GM21447 (cell line): ENCODE measurements around the gene ATG13.

Experiments
- ATAC-seq: cut with Tn5 transposase; IDR thresholded peaks from one replicate; pipeline ENCODE4 v1.9.1; 2021; ENCODE audit not compliant: unreplicated experiment

ATG13 gene

DNA sequence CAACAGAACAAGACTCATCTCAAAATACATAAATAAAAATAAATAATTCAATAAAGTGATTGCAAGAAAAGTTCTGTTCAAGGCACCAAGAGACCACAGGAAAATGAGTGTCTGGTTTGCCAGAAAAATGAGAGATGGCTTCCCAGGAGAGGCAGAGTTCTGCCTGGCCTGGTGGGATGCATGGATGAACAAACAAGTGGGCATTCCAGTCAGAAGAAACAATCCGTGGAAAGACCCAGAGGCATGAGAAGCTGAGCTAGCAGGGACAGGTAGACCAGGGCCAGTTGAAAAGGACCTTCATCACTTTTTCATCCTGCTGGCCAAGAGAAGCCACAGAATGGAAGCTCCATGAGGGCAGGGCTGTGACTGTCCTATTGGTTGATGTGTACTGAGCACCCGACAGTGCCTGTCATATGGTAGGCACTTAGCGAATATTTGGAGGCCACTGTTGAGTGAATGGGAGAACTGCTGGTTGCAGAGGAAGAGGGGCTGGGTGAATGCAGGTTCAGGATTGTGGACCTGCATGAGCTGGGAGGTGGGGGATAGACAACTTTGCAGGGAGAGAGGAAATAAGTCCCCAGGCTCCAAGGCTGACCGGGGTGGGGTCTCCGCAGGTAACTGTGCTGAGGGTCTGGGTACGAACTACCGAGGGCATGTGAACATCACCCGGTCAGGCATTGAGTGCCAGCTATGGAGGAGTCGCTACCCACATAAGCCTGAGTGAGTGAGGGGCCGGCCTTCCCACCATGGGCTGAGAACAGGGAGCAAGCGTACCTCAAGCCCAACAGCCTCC is 105.4 kb downstream of the ATG13 start:
- ATAC-seq = no peak

DNA sequence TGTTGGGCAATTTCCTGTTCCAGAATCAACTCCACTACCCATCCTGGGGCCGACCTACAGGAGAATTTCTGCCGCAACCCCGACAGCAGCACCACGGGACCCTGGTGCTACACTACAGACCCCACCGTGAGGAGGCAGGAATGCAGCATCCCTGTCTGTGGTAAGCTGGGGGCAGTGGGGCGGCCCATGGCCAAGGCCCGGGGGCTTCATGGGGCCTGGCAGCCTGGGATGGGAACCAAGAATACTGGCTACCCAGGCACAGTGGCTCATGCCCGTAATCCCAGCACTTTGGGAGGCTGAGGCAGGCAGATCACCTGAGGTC is 106.0 kb downstream of the ATG13 start:
- ATAC-seq = no peak

DNA sequence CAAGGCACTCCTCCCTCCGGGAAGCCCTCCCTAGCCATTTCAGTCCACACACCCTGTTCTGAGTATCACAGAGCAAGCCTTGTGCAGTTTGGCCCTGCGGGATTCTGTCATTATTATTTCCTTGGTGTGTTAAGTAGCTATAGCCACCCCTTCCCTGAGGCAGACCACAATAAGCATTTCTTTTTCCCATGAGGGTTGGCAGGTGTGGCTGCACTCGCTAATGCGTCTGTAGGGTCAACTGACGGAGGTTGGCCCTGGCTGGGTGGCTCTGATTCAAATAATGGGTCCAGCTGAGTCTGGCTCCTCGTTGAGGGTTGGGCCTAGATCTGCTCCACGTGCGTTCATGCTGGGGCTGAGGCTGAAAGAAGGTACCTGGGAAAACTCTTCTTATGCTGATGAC is 106.7 kb downstream of the ATG13 start:
- ATAC-seq = no peak
